ENCODE results near the gene TLE1. TPM values are rescaled to one million over a fixed set of nuclear protein-coding genes. Genes with fewer than 3 reads are reported as not detected.

Gene TLE1
- total RNA-seq, 2 experiments from 2014 or later, result 0.48 to 0.53 TPM

DNA sequence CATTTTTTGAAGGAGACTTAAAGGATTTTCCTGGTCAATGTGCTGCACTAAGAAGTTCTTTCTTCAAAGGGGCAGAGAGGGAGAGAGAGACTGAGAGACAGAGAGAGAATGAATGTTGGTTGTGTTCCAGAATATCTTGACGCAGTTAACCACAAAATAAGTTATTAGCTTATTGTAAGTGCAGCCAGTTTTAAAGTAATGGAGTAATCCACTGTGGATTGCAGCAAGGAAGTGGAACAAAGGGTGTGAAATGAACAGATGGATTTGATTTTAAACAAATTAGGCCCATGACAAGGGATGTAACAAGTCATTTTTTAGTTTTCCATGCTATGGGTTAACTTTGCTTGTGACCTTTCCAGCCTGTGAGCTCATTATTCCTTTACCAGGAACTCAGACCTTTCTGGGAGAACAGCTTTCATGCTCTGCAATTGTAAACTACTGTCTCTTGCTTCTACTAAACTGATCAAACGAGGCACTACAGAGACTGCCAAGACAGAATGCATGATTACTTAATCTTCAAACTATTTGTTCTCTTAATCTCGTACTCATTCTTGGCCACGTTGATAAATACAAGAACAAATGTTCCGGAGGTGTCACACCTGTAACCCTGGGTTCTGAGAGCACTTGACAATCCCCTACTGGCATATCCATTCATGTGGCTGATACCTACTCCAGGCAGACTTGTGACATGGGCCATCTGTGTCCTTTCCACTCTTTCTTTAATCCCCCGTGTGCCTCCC lies 131.1 kb downstream of the TLE1 start:
- no peak overlapping the region for H3K27ac Mint-ChIP-seq
- H3K4me3 Mint-ChIP-seq, result no peak overlapping the region
- no peaks in the 10 kb centered on the region for H3K4me1 Mint-ChIP-seq
- peaks cover 1% of the 10 kb centered on the region for H3K9me3 Mint-ChIP-seq
- DNase-seq, result no peak
- H3K27me3 Mint-ChIP-seq, result no peaks in the 10 kb centered on the region
- no peaks in the 10 kb centered on the region for H3K36me3 Mint-ChIP-seq (ENCODE audit: low read depth)
- CTCF ChIA-PET, result no interaction called here
- POLR2A ChIA-PET, result no interaction called here

DNA sequence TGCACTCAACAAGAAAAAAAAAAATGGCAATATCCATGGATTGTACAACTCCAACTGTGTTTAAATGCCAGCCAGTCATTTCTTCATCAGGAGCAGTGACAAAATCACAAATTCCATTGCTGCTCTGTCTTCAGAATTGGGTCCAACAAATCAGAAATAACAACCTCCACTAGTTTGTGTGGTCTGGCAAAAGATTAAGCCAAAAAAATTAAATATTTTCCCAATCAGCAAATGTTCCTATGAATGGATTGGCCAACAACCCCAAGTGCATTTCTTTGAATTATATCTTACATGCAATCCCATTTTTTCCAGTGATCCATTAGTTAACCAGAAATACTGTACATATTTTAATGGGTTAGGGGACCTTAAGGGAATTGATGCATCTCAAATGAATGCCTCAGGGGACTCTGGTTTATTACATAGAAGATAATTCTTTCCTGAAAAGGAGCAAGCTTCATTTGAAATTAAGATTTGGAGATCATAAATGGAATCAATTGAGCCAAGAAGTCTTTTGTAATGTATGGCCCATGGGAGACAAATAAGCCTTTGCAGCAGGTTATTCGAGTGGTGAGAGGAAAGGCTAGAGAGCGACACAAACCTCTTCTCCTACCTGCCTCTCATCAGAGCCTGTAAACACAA lies 131.8 kb downstream of the TLE1 start:
- H3K9me3 Mint-ChIP-seq, result peaks cover 1% of the 10 kb centered on the region
- no peak overlapping the region for H3K27ac Mint-ChIP-seq
- H3K4me3 Mint-ChIP-seq, result no peak overlapping the region
- H3K4me1 Mint-ChIP-seq, result no peaks in the 10 kb centered on the region
- no peaks in the 10 kb centered on the region for H3K36me3 Mint-ChIP-seq (ENCODE audit: low read depth)
- no peaks in the 10 kb centered on the region for H3K27me3 Mint-ChIP-seq
- ChIA-PET CTCF (no interaction called here), POLR2A (no interaction called here)
- DNase-seq, result no peak

DNA sequence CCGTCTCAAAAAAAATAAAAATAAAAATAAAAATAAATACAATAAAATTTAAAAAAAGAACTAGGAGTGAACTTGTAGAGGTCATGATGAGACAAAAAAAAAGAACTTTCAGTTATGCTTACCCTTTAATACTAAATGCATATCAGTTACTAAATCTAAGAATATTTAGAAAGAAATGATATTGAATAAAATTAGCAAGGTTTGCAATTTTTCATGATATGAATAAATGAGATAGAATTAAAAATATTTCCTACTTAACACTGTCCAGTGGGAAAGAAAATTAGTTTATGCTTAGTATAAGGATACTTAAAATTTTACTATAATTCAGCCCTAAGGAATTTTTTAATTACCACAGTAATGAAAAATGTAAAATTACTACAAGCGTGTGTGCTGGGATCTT lies 132.4 kb downstream of the TLE1 start:
- H3K36me3 Mint-ChIP-seq (ENCODE audit: low read depth), result no peaks in the 10 kb centered on the region
- no peak overlapping the region for H3K27ac Mint-ChIP-seq
- H3K4me1 Mint-ChIP-seq, result no peaks in the 10 kb centered on the region
- POLR2A ChIA-PET, result no interaction called here
- DNase-seq, result no peak
- no peaks in the 10 kb centered on the region for H3K27me3 Mint-ChIP-seq
- CTCF ChIA-PET, result no interaction called here
- no peak overlapping the region for H3K4me3 Mint-ChIP-seq
- H3K9me3 Mint-ChIP-seq, result peaks cover 1% of the 10 kb centered on the region

DNA sequence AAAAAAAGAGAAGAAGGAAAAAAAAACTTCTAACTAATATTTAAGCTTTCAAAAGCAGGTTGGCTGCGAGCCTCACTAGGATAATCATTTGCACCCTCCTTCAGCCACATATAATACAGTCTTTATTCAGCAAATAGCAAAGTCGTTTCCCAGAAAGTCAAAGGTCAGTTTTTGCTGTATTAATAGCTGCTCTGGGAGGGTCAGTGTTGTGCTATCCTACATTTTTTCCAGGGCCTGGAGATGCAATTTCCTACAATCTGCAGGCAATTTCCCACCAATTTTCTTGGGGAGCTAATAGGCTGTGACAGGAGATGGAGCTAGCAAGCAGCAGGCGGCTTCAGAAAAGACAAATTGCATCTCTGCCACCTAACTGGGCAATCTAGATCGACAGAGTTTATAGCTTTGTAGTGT lies 136.8 kb downstream of the TLE1 start:
- H3K27ac Mint-ChIP-seq, result no peak overlapping the region
- no peaks in the 10 kb centered on the region for H3K27me3 Mint-ChIP-seq
- no peaks in the 10 kb centered on the region for H3K36me3 Mint-ChIP-seq (ENCODE audit: low read depth)
- POLR2A ChIA-PET, result no interaction called here
- no peaks in the 10 kb centered on the region for H3K4me1 Mint-ChIP-seq
- H3K4me3 Mint-ChIP-seq, result no peak overlapping the region
- peaks cover 1% of the 10 kb centered on the region for H3K9me3 Mint-ChIP-seq
- DNase-seq, result no peak
- CTCF ChIA-PET, result no interaction called here

DNA sequence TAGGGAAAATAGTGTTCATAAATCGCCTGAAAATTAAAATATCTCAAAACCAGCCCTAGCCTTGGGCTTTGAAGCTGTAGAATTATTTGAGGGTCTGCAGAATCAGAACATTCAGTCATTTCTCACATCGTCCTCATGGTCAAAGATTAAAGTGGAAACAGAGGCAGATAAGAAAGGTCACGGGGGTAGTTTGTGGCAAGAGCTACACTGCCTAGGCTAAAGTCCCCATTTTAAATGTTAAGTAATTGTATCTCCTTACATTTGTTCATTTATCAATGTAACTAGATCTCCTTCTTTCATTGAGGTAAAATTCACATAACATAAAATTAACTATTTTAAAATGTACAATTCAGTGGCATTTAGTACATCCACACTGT lies 139.2 kb downstream of the TLE1 start:
- H3K4me1 Mint-ChIP-seq, result no peaks in the 10 kb centered on the region
- CTCF ChIA-PET, result no interaction called here

DNA sequence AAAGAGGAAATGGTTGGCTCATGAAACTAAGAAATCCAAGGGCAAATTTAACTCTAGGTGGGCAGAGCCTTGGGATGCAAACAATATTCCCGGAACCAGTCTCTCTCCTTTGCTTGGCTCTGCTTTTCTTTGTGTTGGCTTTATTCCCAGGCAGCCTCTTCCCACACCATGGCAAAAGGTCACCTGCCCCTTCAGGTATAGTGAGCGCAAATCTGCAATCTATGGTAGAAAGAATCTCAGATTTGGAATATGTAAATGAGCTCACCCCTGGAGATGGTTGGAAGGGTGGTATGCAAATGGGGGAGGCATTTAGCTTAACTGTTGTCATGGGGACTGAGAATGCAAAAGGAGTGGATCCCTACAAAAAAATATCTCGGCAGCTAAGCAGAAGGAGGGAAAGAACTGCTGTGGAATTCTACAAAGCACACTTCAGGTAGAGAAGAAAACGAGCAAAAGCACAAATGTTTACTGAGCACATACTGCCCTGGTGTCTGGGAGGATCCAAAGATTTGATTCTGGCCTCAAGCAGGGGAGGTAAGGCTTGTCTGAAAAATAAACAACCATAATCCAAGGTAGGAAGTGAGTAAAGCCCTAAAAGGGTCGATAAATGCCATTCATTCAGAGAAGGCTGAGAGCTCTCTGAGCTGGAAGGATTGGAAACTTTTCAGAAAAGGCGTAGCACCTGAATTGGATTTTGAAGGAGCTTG lies 139.7 kb downstream of the TLE1 start:
- H3K9me3 Mint-ChIP-seq, result peaks cover 1% of the 10 kb centered on the region
- H3K27me3 Mint-ChIP-seq, result no peaks in the 10 kb centered on the region
- DNase-seq, result no peak
- ChIA-PET POLR2A (no interaction called here), CTCF (no interaction called here)
- no peaks in the 10 kb centered on the region for H3K36me3 Mint-ChIP-seq (ENCODE audit: low read depth)
- H3K4me1 Mint-ChIP-seq, result no peaks in the 10 kb centered on the region
- H3K4me3 Mint-ChIP-seq, result no peak overlapping the region
- H3K27ac Mint-ChIP-seq, result no peak overlapping the region

More for the DNA sequence above, 139.2 kb downstream of the TLE1 start:
- POLR2A ChIA-PET, result no interaction called here
- Mint-ChIP-seq H3K27ac (no peak overlapping the region), H3K9me3 (peaks cover 1% of the 10 kb centered on the region), H3K36me3 (ENCODE audit: low read depth) (no peaks in the 10 kb centered on the region), H3K4me3 (no peak overlapping the region), H3K27me3 (no peaks in the 10 kb centered on the region)
- DNase-seq, result no peak

DNA sequence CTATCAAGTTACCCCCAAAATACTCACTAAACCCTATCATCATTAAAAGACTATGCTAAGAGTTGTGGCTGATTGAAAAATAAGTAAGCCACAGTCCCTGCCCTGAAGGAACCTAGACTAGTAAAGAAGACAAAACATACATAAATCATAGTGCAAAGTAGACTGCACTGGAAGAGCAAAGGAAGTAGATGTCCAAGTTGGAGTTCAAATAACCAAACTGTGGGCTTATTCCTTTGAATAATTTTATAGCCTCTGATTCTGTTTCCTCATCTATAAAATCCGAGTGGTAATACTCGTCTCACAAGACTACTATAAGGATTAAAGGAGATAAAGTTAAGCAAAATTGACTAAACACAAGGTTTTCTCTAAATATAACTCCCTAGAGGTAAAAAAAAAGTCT lies 140.4 kb downstream of the TLE1 start:
- CTCF ChIA-PET, result no interaction called here
- Mint-ChIP-seq H3K36me3 (ENCODE audit: low read depth) (no peaks in the 10 kb centered on the region), H3K9me3 (peaks cover 1% of the 10 kb centered on the region), H3K27me3 (no peaks in the 10 kb centered on the region), H3K27ac (no peak overlapping the region), H3K4me3 (no peak overlapping the region), H3K4me1 (no peaks in the 10 kb centered on the region)
- POLR2A ChIA-PET, result no interaction called here
- DNase-seq, result no peak

DNA sequence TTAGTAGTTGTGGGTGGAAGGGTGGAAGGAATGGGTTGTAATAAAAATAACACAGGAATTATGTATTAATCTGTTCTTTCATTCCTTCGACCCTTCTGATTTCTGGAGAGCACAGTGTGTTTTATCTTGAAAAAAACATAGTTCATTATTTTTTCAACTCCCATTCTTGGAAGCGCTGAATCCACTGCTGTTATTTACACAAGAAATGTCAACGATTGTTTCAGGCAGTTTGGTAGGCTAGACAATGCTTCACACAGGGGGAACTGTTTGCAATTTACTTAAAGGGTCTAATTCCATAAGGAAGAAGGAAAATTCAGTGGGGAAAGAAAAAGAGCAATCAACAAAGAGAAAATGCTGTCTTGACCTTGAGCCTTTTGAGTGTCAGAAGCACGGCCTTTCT lies 142.9 kb downstream of the TLE1 start:
- Mint-ChIP-seq H3K4me3 (no peak overlapping the region), H3K4me1 (no peaks in the 10 kb centered on the region), H3K9me3 (peaks cover 4% of the 10 kb centered on the region), H3K36me3 (ENCODE audit: low read depth) (no peaks in the 10 kb centered on the region), H3K27ac (no peak overlapping the region), H3K27me3 (no peaks in the 10 kb centered on the region)
- no peak for DNase-seq
- ChIA-PET POLR2A (no interaction called here), CTCF (no interaction called here)

DNA sequence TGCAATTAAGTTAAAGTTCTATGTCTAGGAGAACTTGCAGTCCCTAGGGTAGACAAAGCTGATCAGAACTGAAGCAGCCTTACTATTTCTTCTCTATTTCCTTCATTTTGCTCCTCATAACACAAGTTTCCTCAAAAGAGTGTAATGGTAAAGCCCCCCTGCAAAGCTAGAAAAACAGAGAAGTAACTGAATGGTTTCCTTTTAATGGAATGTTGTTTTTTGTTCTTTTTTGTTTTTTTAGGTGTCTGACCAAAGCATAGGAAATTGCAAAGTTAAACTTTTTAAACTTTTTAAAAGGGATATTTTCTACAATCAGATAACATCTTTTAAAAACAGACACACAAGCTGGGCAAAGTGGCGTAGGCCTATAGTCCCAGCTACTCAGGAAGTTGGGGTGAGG lies 145.7 kb downstream of the TLE1 start:
- no peaks in the 10 kb centered on the region for H3K4me1 Mint-ChIP-seq
- H3K27ac Mint-ChIP-seq, result no peak overlapping the region
- H3K36me3 Mint-ChIP-seq (ENCODE audit: low read depth), result no peaks in the 10 kb centered on the region
- peaks cover 7% of the 10 kb centered on the region for H3K9me3 Mint-ChIP-seq
- no peaks in the 10 kb centered on the region for H3K27me3 Mint-ChIP-seq
- ChIA-PET POLR2A (no interaction called here), CTCF (interaction anchor here (0.5 kb wide), 1 partner anchor 220 kb away, joined by 3 read pairs; no protein-coding TSS in a partner anchor)
- H3K4me3 Mint-ChIP-seq, result no peak overlapping the region
- no peak for DNase-seq

DNA sequence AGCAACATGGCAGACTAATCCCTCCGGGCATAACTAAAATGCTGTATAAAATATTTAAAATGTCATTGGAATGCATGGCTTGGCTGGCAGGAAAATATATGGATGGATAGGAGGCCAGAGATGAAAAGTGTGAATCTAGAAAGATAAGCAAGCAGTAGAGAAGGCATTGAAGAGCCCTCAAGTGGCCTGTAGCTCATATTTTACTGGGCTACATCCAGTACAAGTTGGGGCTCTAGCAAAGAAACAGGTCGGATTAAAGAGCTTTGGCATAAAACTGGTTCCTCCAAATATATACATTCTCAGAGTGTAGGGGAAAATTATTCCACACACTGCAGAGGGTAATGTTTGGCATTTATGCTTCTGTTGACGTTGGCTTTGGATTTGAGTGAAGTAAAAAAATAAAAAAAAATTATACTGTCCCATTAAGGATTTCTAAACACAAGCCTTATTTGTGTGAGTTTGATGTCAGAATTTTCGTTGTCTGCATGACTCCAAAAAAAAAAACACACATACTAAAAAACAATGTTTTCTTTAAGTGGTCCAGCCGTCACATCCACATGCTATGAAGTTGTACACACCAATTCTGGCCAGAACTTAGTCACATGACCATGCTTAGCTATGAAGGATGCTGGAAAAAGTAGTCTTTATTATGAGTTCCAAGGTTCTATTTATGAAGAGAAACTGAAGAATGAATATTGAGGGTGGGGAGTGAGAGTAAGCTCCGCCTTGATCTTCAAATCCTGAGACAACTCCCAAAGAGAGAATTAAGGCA lies 147.0 kb downstream of the TLE1 start:
- DNase-seq, result no peak
- Mint-ChIP-seq H3K4me1 (no peaks in the 10 kb centered on the region), H3K36me3 (ENCODE audit: low read depth) (no peaks in the 10 kb centered on the region), H3K27me3 (no peaks in the 10 kb centered on the region), H3K4me3 (no peak overlapping the region), H3K9me3 (peaks cover 7% of the 10 kb centered on the region), H3K27ac (no peak overlapping the region)
- ChIA-PET CTCF (no interaction called here), POLR2A (no interaction called here)

DNA sequence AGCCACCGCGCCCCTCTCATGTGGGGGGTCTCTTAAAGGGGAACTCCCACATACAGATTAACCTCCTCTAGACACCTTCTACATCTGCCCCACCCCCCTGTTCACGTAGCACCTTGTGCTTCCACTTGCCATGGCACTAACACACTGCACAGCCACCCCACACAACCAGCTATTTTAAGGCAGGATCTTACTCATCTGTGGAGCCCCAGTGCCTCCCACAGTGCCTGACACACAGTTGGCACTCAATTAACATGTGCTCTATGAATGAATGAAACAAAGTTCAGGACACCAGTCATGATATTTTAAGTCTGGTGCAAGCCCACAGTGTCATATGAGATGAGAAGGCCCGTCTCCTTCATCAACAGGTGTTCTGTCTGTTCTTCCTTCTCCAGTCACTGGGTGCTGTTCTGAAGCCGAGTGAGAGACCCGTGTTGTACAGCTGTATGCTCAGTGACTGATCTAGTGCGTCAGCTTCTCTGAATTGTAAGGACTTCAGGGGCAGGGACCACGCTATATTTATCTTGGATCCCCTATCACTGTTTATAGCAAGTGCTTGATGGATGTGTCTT lies 149.1 kb downstream of the TLE1 start:
- Mint-ChIP-seq H3K4me1 (no peaks in the 10 kb centered on the region), H3K27ac (no peak overlapping the region), H3K27me3 (no peaks in the 10 kb centered on the region), H3K36me3 (ENCODE audit: low read depth) (no peaks in the 10 kb centered on the region), H3K9me3 (peaks cover 7% of the 10 kb centered on the region), H3K4me3 (no peak overlapping the region)
- no peak for DNase-seq
- ChIA-PET POLR2A (no interaction called here), CTCF (no interaction called here)

DNA sequence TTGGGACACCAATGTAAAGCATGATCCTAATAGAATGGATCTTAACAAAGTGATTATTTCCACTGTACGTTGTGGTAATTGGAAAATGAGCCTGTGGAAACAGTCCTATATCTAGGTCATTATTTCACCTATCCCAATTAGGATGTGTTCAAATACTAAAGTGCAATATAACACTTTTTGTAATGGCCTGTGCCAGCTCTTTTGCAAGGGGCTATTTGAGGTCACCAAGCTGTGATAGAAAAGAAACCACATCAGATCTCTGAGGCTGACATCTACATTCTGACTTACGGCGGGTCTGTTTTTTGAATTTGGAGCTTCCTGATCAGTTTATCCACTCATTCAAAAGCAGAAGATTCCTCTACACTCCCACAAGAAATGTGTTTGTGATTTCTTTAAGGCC lies 150.0 kb downstream of the TLE1 start:
- no peaks in the 10 kb centered on the region for H3K4me1 Mint-ChIP-seq
- POLR2A ChIA-PET, result no interaction called here
- CTCF ChIA-PET, result no interaction called here
- H3K9me3 Mint-ChIP-seq, result peaks cover 7% of the 10 kb centered on the region
- no peaks in the 10 kb centered on the region for H3K27me3 Mint-ChIP-seq
- DNase-seq, result no peak
- no peaks in the 10 kb centered on the region for H3K36me3 Mint-ChIP-seq (ENCODE audit: low read depth)
- no peak overlapping the region for H3K27ac Mint-ChIP-seq
- no peak overlapping the region for H3K4me3 Mint-ChIP-seq

DNA sequence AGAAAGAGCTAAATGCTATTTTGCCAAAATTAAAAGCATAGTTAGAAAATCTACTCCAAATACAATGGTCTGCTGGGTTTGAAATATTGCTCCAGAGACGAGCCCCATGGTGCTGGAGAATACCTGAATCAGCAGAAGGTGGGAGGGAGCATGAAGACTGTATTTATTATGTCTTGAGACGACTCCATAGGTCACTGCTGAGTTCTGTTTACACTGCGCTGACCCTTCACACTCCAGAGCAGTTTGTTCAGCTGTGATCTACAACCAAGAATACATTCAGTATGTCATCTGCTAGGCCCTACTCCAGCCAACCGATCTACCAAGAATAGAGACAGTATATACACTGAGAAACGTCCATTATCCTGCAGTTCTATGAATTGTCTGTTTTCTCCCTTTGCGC lies 150.5 kb downstream of the TLE1 start:
- POLR2A ChIA-PET, result no interaction called here
- peaks cover 7% of the 10 kb centered on the region for H3K9me3 Mint-ChIP-seq
- H3K4me3 Mint-ChIP-seq, result no peak overlapping the region
- CTCF ChIA-PET, result no interaction called here
- no peak for DNase-seq
- H3K4me1 Mint-ChIP-seq, result no peaks in the 10 kb centered on the region
- no peak overlapping the region for H3K27ac Mint-ChIP-seq
- no peaks in the 10 kb centered on the region for H3K36me3 Mint-ChIP-seq (ENCODE audit: low read depth)
- no peaks in the 10 kb centered on the region for H3K27me3 Mint-ChIP-seq

Data from activated CD4-positive, alpha-beta memory T cell treated with anti-CD3 and anti-CD28 coated beads, Interleukin-2, amount 10 ng/mL, durations not matched to agents 7 days and 5 days (primary cell).